GM12878 (cell line): ENCODE results near the gene CYP4F8. TPM values are rescaled to one million over a fixed set of nuclear protein-coding genes. Genes with fewer than 3 reads are reported as not detected.

ENCODE experiments used
- ATAC-seq: fragments of 200-7000 bp; cut with Tn5 transposase; 3 replicates; pipeline ENCODE4 v1.9.1; 2020; ENCODE audit warnings: mild to moderate bottlenecking, moderate library complexity
- BruUV-seq: library from RNA; stranded (reverse); fragments of 400-500 nt; replicated peaks from 2 replicates; lab custom pipeline; 2021; lab: Mats Ljungman, UMichigan
- CTCF ChIA-PET: fragments of 300-600 bp; sonication (Branson Sonifier 250); formaldehyde crosslinking; extraction: SDS; loops from one replicate; lab custom pipeline; 2021; ENCODE audit warnings: inconsistent platforms; lab: Yijun Ruan, JAX
- POLR2A ChIA-PET: fragments of 350-600 bp; formaldehyde crosslinking; extraction: SDS; loops from one replicate; lab custom pipeline; 2021; ENCODE audit warnings: inconsistent platforms; lab: Charles Lee
- RAD21 ChIA-PET: fragments of 300-600 bp; sonication (Branson Sonifier 250); formaldehyde crosslinking; loops from one replicate; lab custom pipeline; 2023; ENCODE audit warnings: antibody characterized with exemption; ENCODE audit not compliant: unreplicated experiment; lab: Charles Lee
- SMC1A ChIA-PET: fragments of 300-600 bp; sonication (Branson Sonifier 250); formaldehyde crosslinking; loops from one replicate; lab custom pipeline; 2023; ENCODE audit not compliant: unreplicated experiment, uncharacterized antibody; lab: Charles Lee
- DNase-seq: peaks from one replicate; pipeline ENCODE4 v3.0.0-alpha.2; 2011; ENCODE audit warnings: low read depth, low spot score
- FAIRE-seq: peaks from 3 replicates; lab custom pipeline; 2011; peaks lifted over from hg19 to GRCh38; lab: Jason Lieb, UNC
- H2AFZ ChIP-seq: 2 replicates; pipeline ENCODE4 v1.6.0; 2011; ENCODE audit warnings: low read depth, low read length, control low read depth; ENCODE audit not compliant: control insufficient read depth
- H3K27ac ChIP-seq: 2 replicates; pipeline ENCODE4 v1.5.1; 2011; ENCODE audit warnings: control low read depth; ENCODE audit not compliant: control insufficient read depth, insufficient read depth
- H3K27me3 ChIP-seq, 2 experiments: replicated peaks in 1 of 2; 2 replicates each; pipeline versions ENCODE4 v1.6.0 to v1.6.1; 2011; ENCODE audit warnings: low read length in 1 of 2; ENCODE audit not compliant: control insufficient read depth in 2 of 2, insufficient read depth in 2 of 2
- H3K36me3 ChIP-seq, 2 experiments: 2 replicates each; pipeline ENCODE4 v1.5.1; 2011; ENCODE audit warnings: low read length in 1 of 2; ENCODE audit not compliant: control insufficient read depth in 2 of 2, insufficient read depth in 2 of 2
- H3K4me1 ChIP-seq: 2 replicates; pipeline ENCODE4 v1.6.1; 2011; ENCODE audit warnings: mild to moderate bottlenecking, low read length, moderate library complexity, mixed read lengths; ENCODE audit not compliant: control insufficient read depth, insufficient read depth
- H3K4me2 ChIP-seq: 2 replicates; pipeline ENCODE4 v1.6.0; 2011; ENCODE audit warnings: control low read depth; ENCODE audit not compliant: control insufficient read depth, insufficient read depth
- H3K4me3 ChIP-seq: fragments of 200-600 bp; sonication (generic); 2 replicates; pipeline ENCODE4 v1.5.1; 2016
- H3K79me2 ChIP-seq: 2 replicates; pipeline ENCODE4 v1.6.0; 2011; ENCODE audit warnings: low read length; ENCODE audit not compliant: control insufficient read depth, insufficient read depth
- H3K9ac ChIP-seq: 2 replicates; pipeline ENCODE4 v1.8.0; 2011; ENCODE audit warnings: low read length, control low read depth, mixed read lengths; ENCODE audit not compliant: control insufficient read depth, insufficient read depth
- H3K9me3 ChIP-seq: replicated peaks from 3 replicates; pipeline ENCODE4 v1.5.1; 2011; ENCODE audit warnings: mild to moderate bottlenecking, low read length; ENCODE audit not compliant: control insufficient read depth, insufficient read depth
- H4K20me1 ChIP-seq: 2 replicates; pipeline ENCODE4 v1.6.0; 2011; ENCODE audit not compliant: control insufficient read depth, insufficient read depth
- CREB1 ChIP-seq: IDR thresholded peaks from 2 replicates; pipeline ENCODE4 v1.6.1; 2012; ENCODE audit warnings: low read depth, mild to moderate bottlenecking, inconsistent platforms
- GABPA ChIP-seq: IDR thresholded peaks from 2 replicates; pipeline ENCODE4 v1.6.1; 2014; ENCODE audit warnings: antibody characterized with exemption, low read depth, mild to moderate bottlenecking, inconsistent platforms
- JUNB ChIP-seq: IDR thresholded peaks from 2 replicates; pipeline ENCODE4 v1.6.1; 2016; ENCODE audit warnings: antibody characterized with exemption, mild to moderate bottlenecking
- RCOR1 ChIP-seq: conservative IDR thresholded peaks from 2 replicates; pipeline ENCODE4 v1.6.1; 2012; ENCODE audit warnings: low read depth, low read length, improper control_type of control experiment
- SREBF2 ChIP-seq: IDR thresholded peaks from 2 replicates; pipeline ENCODE4 v1.6.1; 2012; ENCODE audit warnings: mild to moderate bottlenecking, low read length
- SUPT20H ChIP-seq: IDR thresholded peaks from 2 replicates; pipeline ENCODE4 v1.6.1; 2011; ENCODE audit warnings: low read depth, mild to moderate bottlenecking, low read length, moderate library complexity, borderline replicate concordance; ENCODE audit not compliant: control insufficient read depth
- TCF7 ChIP-seq: IDR thresholded peaks from 2 replicates; pipeline ENCODE4 v1.6.1; 2014; ENCODE audit warnings: antibody characterized with exemption, borderline replicate concordance
- WRNIP1 ChIP-seq: IDR thresholded peaks from 2 replicates; pipeline ENCODE4 v1.6.1; 2011; ENCODE audit warnings: low read depth, low read length, improper control_type of control experiment, borderline replicate concordance
- ZNF384 ChIP-seq: IDR thresholded peaks from 2 replicates; pipeline ENCODE4 v1.6.1; 2012; ENCODE audit warnings: low read depth, mild to moderate bottlenecking, low read length, improper control_type of control experiment, borderline replicate concordance
- WGBS: methylation state at CpG from one replicate; pipeline ENCODE4 v1.1.6; 2016; ENCODE audit warnings: low lambda C conversion rate; ENCODE audit not compliant: insufficient replicate concordance, insufficient coverage; ENCODE audit errors: missing lambda C conversion rate; 5-methylcytosine and 5-hydroxymethylcytosine counted together
- in situ Hi-C: fragments of 300-500 bp; cut with MboI; formaldehyde crosslinking; loops from 9 replicates; pipeline ENCODE4 v1.14.3; 2018; ENCODE audit warnings: mixed read lengths
- intact Hi-C: fragments of 100-400 bp; cut with micrococcal nuclease; formaldehyde crosslinking; loops from one replicate; pipeline ENCODE4 v1.14.2; 2022; ENCODE audit not compliant: unreplicated experiment
- polyA plus RNA-seq, 11 experiments: library from polyadenylated mRNA; depleted of rRNA in 4 of 11; unstranded in 6 of 11; stranded (reverse) in 5 of 11; fragments of >200 nt; fragmentation: Nextera tagmentation in 4 of 11; fragmentation: Illumina TruSeq in 1 of 11; extraction: Ambion mirVana in 4 of 11; extraction: Trizol in 1 of 11; gene quantifications; 1 replicate in 1 of 11; 2 replicates in 10 of 11; pipeline versions ENCODE4 v1.2.1 to v1.2.3, GENCODE V29; 2011 to 2016; ENCODE audit warnings: inconsistent platforms in 2 of 11, missing spikeins in 2 of 11, low read depth in 1 of 11
- total RNA-seq, 4 experiments: library from RNA; depleted of rRNA in 3 of 4; stranded (reverse); fragments of >200 nt in 3 of 4; fragmentation: Illumina TruSeq in 1 of 4; extraction: Trizol in 1 of 4; gene quantifications; 2 replicates each; pipeline versions ENCODE4 v1.2.1 to v1.2.3, GENCODE V29; 2013 to 2021
- TF ChIP-seq, protein P1 (sequence below): IDR thresholded peaks from 2 replicates; pipeline ENCODE4 v1.6.1; 2011; ENCODE audit warnings: mild to moderate bottlenecking, low read depth, low read length, moderate library complexity; ENCODE audit not compliant: insufficient replicate concordance
- TF ChIP-seq, protein P2 (sequence below): fragments of 450-650 bp; IDR thresholded peaks from 2 replicates; pipeline ENCODE4 v1.6.1; 2016; ENCODE audit warnings: mild to moderate bottlenecking
- TF ChIP-seq, protein P3 (sequence below): IDR thresholded peaks from 2 replicates; pipeline ENCODE4 v1.6.1; 2011; ENCODE audit warnings: borderline replicate concordance, low read depth, mild to moderate bottlenecking, moderate library complexity, mixed read lengths, low read length; ENCODE audit not compliant: insufficient read depth; ENCODE audit errors: extremely low read length
- TF ChIP-seq, protein P4 (sequence below): IDR thresholded peaks from 2 replicates; pipeline ENCODE4 v1.6.1; 2011; ENCODE audit warnings: low read depth, low read length, improper control_type of control experiment, borderline replicate concordance

Gene CYP4F8
- total and polyA plus RNA-seq, 10 of the 15 experiments (the other 5 are each of a cell fraction or from before 2014, with no cell fraction given), result not detected

DNA sequence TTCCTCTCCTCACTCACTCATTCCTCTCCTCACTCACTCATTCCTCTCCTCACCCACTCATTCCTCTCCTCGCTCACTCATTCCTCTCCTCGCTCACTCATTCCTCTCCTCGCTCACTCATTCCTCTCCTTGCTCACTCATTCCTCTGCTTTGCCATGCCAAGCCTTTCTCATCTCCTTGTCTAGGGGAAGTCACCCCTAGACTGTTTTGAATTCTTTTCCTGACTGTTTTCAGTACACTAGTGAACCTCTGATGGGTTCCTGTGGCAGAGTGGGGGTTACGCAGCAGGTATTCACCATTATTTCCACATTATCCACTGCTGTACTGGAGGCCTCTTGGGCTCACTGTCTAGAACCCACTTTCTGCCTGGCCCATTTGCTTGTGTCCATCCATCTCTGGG, 1.2 kb downstream of the CYP4F8 start:
- BruUV-seq, result no TSS peak
- H2AFZ ChIP-seq, result no peak overlapping the region
- no peaks in the 10 kb centered on the region for H3K36me3 ChIP-seq
- H3K4me1 ChIP-seq, result no peaks in the 10 kb centered on the region
- no peaks in the 10 kb centered on the region for H3K79me2 ChIP-seq
- ChIA-PET CTCF (no interaction called here), RAD21 (no interaction called here), POLR2A (no interaction called here), SMC1A (no interaction called here)
- intact Hi-C loops, result no loop called here
- no peak for DNase-seq
- H3K4me2 ChIP-seq, result no peak overlapping the region
- FAIRE-seq, result no peak
- no peak overlapping the region for H3K27ac ChIP-seq
- TF ChIP-seq JUNB (0 out of 2 replicates have a peak, but pooled peaks have one; percentile 25), RCOR1 (no peak)
- TF ChIP-seq, protein P1, sequence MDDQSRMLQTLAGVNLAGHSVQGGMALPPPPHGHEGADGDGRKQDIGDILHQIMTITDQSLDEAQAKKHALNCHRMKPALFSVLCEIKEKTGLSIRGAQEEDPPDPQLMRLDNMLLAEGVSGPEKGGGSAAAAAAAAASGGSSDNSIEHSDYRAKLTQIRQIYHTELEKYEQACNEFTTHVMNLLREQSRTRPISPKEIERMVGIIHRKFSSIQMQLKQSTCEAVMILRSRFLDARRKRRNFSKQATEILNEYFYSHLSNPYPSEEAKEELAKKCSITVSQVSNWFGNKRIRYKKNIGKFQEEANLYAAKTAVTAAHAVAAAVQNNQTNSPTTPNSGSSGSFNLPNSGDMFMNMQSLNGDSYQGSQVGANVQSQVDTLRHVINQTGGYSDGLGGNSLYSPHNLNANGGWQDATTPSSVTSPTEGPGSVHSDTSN, result no peak
- in situ Hi-C loops, result no loop called here
- no peak overlapping the region for H3K4me3 ChIP-seq
- H4K20me1 ChIP-seq, result no peaks in the 10 kb centered on the region
- H3K9me3 ChIP-seq, result no peaks in the 10 kb centered on the region
- no peak for ATAC-seq
- H3K9ac ChIP-seq, result no peak overlapping the region
- WGBS, result 0% methylated on average over 4 of the region's 4 CpGs
- H3K27me3 ChIP-seq, result no peaks in the 10 kb centered on the region; a peak in 1 of 4 replicates

DNA sequence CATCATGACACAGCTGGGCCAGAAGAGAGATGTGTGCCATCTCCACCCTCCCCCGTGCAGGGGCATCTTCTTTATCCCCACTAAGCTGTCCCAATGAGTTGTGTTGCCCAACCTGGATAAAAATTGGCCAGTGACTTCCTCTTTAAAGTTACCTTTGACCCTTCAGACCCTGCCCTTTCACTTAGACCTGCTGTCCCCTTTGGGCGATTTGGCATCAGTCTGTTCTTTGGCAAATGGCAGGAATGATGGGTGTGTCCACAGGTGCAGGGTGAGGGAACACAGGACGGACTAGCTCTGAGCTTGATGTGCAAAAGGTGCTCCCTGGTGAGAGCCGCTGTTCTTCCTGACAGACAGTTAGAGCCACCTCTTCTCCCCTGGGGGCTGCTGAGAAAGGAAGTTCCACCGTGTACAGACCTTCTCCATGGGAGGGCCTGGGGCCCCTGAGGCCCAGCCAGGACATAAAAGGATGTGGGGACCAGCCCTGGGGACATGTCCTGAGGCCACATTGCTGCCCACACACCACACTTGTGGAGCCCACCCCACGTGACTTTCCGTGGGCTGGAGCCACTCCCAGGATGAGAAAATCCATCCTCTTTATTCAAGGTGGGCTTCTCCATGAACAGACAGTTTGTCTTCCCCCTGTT, 1.7 kb downstream of the CYP4F8 start:
- SMC1A ChIA-PET, result no interaction called here
- no peak for DNase-seq
- no peak for FAIRE-seq
- ATAC-seq, result no peak
- H3K27ac ChIP-seq, result no peak overlapping the region
- H3K36me3 ChIP-seq, result no peaks in the 10 kb centered on the region
- H3K9me3 ChIP-seq, result no peaks in the 10 kb centered on the region
- no peaks in the 10 kb centered on the region for H4K20me1 ChIP-seq
- CTCF ChIA-PET, result no interaction called here
- POLR2A ChIA-PET, result no interaction called here
- no peak overlapping the region for H3K4me2 ChIP-seq
- H3K79me2 ChIP-seq, result no peaks in the 10 kb centered on the region
- 1% methylated on average over 7 of the region's 7 CpGs for WGBS
- in situ Hi-C loops (no loop called here), intact Hi-C loops (no loop called here)
- H3K27me3 ChIP-seq, result no peaks in the 10 kb centered on the region; a peak in 1 of 4 replicates
- no peak overlapping the region for H2AFZ ChIP-seq
- RAD21 ChIA-PET, result no interaction called here
- no peaks in the 10 kb centered on the region for H3K4me1 ChIP-seq
- no TSS peak for BruUV-seq
- H3K4me3 ChIP-seq, result no peak overlapping the region
- no peak overlapping the region for H3K9ac ChIP-seq
- TF ChIP-seq SREBF2 (no peak), TCF7 (no peak), CREB1 (no peak), SUPT20H (no peak), WRNIP1 (no peak), GABPA (no peak), ZNF384 (no peak)
- TF ChIP-seq, protein P2, sequence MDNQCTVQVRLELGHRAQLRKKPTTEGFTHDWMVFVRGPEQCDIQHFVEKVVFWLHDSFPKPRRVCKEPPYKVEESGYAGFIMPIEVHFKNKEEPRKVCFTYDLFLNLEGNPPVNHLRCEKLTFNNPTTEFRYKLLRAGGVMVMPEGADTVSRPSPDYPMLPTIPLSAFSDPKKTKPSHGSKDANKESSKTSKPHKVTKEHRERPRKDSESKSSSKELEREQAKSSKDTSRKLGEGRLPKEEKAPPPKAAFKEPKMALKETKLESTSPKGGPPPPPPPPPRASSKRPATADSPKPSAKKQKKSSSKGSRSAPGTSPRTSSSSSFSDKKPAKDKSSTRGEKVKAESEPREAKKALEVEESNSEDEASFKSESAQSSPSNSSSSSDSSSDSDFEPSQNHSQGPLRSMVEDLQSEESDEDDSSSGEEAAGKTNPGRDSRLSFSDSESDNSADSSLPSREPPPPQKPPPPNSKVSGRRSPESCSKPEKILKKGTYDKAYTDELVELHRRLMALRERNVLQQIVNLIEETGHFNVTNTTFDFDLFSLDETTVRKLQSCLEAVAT, result no peak
- TF ChIP-seq, protein P3, sequence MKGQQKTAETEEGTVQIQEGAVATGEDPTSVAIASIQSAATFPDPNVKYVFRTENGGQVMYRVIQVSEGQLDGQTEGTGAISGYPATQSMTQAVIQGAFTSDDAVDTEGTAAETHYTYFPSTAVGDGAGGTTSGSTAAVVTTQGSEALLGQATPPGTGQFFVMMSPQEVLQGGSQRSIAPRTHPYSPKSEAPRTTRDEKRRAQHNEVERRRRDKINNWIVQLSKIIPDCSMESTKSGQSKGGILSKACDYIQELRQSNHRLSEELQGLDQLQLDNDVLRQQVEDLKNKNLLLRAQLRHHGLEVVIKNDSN, result no peak
- TF ChIP-seq, protein P4, sequence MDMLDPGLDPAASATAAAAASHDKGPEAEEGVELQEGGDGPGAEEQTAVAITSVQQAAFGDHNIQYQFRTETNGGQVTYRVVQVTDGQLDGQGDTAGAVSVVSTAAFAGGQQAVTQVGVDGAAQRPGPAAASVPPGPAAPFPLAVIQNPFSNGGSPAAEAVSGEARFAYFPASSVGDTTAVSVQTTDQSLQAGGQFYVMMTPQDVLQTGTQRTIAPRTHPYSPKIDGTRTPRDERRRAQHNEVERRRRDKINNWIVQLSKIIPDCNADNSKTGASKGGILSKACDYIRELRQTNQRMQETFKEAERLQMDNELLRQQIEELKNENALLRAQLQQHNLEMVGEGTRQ, result no peak
